H1 (cell line): Measurements from ENCODE around the gene LIPC. TPM values are rescaled to one million over a fixed set of nuclear protein-coding genes. Genes with fewer than 3 reads are reported as not detected.

Experiments
- CTCF ChIA-PET: fragments of 300-600 bp; sonication (Branson Sonifier 250); formaldehyde crosslinking; loops from one replicate; lab custom pipeline; 2021; ENCODE audit not compliant: partially characterized antibody; lab: Charles Lee
- POLR2A ChIA-PET: fragments of 300-600 bp; sonication (Branson Sonifier 250); formaldehyde crosslinking; loops from one replicate; lab custom pipeline; 2021; ENCODE audit warnings: inconsistent platforms; ENCODE audit not compliant: partially characterized antibody; lab: Charles Lee
- DNase-seq, 2 experiments: peaks; one replicate each; pipeline versions ENCODE4 v3.0.0 to v3.0.0-alpha.2; 2010 to 2022; ENCODE audit warnings: low spot score in 2 of 2, low read depth in 1 of 2, mixed read lengths in 1 of 2
- FAIRE-seq: peaks from 2 replicates; lab custom pipeline; 2011; peaks lifted over from hg19 to GRCh38; lab: Jason Lieb, UNC
- H2AFZ ChIP-seq: 2 replicates; pipeline ENCODE4 v1.8.1; 2012; ENCODE audit warnings: low read length, inconsistent platforms
- H2AK5ac ChIP-seq: 2 replicates; pipeline ENCODE4 v1.6.1; 2013; ENCODE audit warnings: low read depth, low read length
- H2BK120ac ChIP-seq: replicated peaks from 2 replicates; pipeline ENCODE3; 2013; ENCODE audit warnings: low read depth, low read length, inconsistent platforms
- H2BK12ac ChIP-seq: 2 replicates; pipeline ENCODE4 v1.6.1; 2013; ENCODE audit warnings: low read depth, low read length
- H2BK15ac ChIP-seq: 2 replicates; pipeline ENCODE4 v1.6.1; 2013; ENCODE audit warnings: low read length
- H2BK20ac ChIP-seq: 2 replicates; pipeline ENCODE4 v1.6.1; 2013; ENCODE audit warnings: low read length
- H2BK5ac ChIP-seq: 2 replicates; pipeline ENCODE4 v1.6.1; 2013; ENCODE audit warnings: low read depth, low read length
- H3K14ac ChIP-seq: 2 replicates; pipeline ENCODE4 v1.6.1; 2013; ENCODE audit warnings: inconsistent platforms; ENCODE audit not compliant: insufficient read length
- H3K18ac ChIP-seq: 2 replicates; pipeline ENCODE4 v1.6.1; 2013; ENCODE audit warnings: low read length; ENCODE audit errors: extremely low read depth
- H3K23ac ChIP-seq: 2 replicates; pipeline ENCODE4 v1.6.1; 2013; ENCODE audit warnings: inconsistent platforms; ENCODE audit not compliant: insufficient read length
- H3K23me2 ChIP-seq: 2 replicates; pipeline ENCODE4 v1.6.1; 2013; ENCODE audit warnings: low read depth, low read length
- H3K27ac ChIP-seq: 2 replicates; pipeline ENCODE4 v1.6.1; 2011; ENCODE audit warnings: low read depth, low read length, inconsistent platforms
- H3K27me3 ChIP-seq, 4 experiments: replicated peaks in 1 of 4; 1 replicate in 1 of 4; 2 replicates in 3 of 4; pipeline versions ENCODE4 v1.6.1 to v1.8.1; 2011 to 2013; ENCODE audit warnings: low read length in 3 of 4, mild to moderate bottlenecking in 3 of 4, inconsistent platforms in 2 of 4, mixed read lengths in 2 of 4, moderate library complexity in 1 of 4; ENCODE audit not compliant: control insufficient read depth in 3 of 4, insufficient read depth in 3 of 4; ENCODE audit errors: extremely low read depth in 1 of 4
- H3K36me3 ChIP-seq, 4 experiments: 2 replicates each; pipeline versions ENCODE4 v1.6.1 to v1.8.1; 2011 to 2013; ENCODE audit warnings: mild to moderate bottlenecking in 4 of 4, low read length in 3 of 4, moderate library complexity in 2 of 4, control low read depth in 1 of 4, inconsistent platforms in 1 of 4; ENCODE audit not compliant: insufficient read depth in 4 of 4, control insufficient read depth in 2 of 4
- H3K4ac ChIP-seq: replicated peaks from 2 replicates; pipeline ENCODE3; 2013; ENCODE audit warnings: low read length, low read depth, mixed read lengths, inconsistent platforms; ENCODE audit not compliant: insufficient read length
- H3K4me1 ChIP-seq, 4 experiments: replicated peaks in 1 of 4; 1 replicate in 1 of 4; 2 replicates in 3 of 4; pipeline versions ENCODE4 v1.6.1 to v1.8.1; 2011 to 2013; ENCODE audit warnings: low read length in 3 of 4, inconsistent platforms in 2 of 4, mixed read lengths in 1 of 4; ENCODE audit not compliant: insufficient read depth in 4 of 4, control insufficient read depth in 3 of 4
- H3K4me2 ChIP-seq, 2 experiments: 2 replicates each; pipeline versions ENCODE4 v1.6.1 to v1.8.1; 2011 to 2013; ENCODE audit warnings: low read depth in 2 of 2, low read length in 2 of 2, control low read depth in 1 of 2, inconsistent platforms in 1 of 2, mild to moderate bottlenecking in 1 of 2; ENCODE audit not compliant: insufficient read depth in 1 of 2
- H3K4me3 ChIP-seq, 4 experiments: fragments of 200-600, 300-600 bp in 1 of 4; sonication (generic), shearing (Covaris generic), sonication (Bioruptor Twin) in 1 of 4; 2 replicates each; pipeline versions ENCODE4 v1.5.1 to v1.8.1; 2011 to 2016; ENCODE audit warnings: low read length in 4 of 4, low read depth in 3 of 4, control low read depth in 2 of 4, inconsistent platforms in 2 of 4, mild to moderate bottlenecking in 2 of 4, mixed read lengths in 1 of 4, moderate library complexity in 1 of 4; ENCODE audit not compliant: insufficient read depth in 2 of 4; ENCODE audit errors: extremely low read depth in 1 of 4
- H3K56ac ChIP-seq: replicated peaks from 2 replicates; pipeline ENCODE3; 2013; ENCODE audit warnings: low read depth, mild to moderate bottlenecking, mixed read lengths, low read length, inconsistent platforms; ENCODE audit not compliant: insufficient read length
- H3K79me1 ChIP-seq: 2 replicates; pipeline ENCODE4 v1.6.1; 2013; ENCODE audit warnings: low read depth, low read length, control low read depth
- H3K79me2 ChIP-seq, 2 experiments: 2 replicates each; pipeline versions ENCODE4 v1.6.1 to v1.8.1; 2012 to 2013; ENCODE audit warnings: low read length in 2 of 2, mild to moderate bottlenecking in 2 of 2, inconsistent platforms in 1 of 2; ENCODE audit not compliant: insufficient read depth in 2 of 2, control insufficient read depth in 1 of 2
- H3K9ac ChIP-seq, 4 experiments: replicated peaks in 1 of 4; 1 replicate in 1 of 4; 2 replicates in 3 of 4; pipeline versions ENCODE4 v1.6.1 to v1.8.1; 2011 to 2013; ENCODE audit warnings: low read depth in 3 of 4, low read length in 3 of 4, control low read depth in 2 of 4, mild to moderate bottlenecking in 2 of 4, moderate library complexity in 2 of 4, inconsistent platforms in 1 of 4; ENCODE audit errors: extremely low read depth in 1 of 4
- H3K9me3 ChIP-seq, 2 experiments: 2 replicates each; pipeline versions ENCODE4 v1.6.1 to v1.8.1; 2012 to 2013; ENCODE audit warnings: mild to moderate bottlenecking in 2 of 2, moderate library complexity in 2 of 2, control low read depth in 1 of 2, inconsistent platforms in 1 of 2, low read depth in 1 of 2, low read length in 1 of 2, mixed read lengths in 1 of 2; ENCODE audit not compliant: insufficient read depth in 2 of 2
- H4K20me1 ChIP-seq, 2 experiments: replicated peaks in 1 of 2; 2 replicates each; pipeline versions ENCODE3 to v1.8.1; 2011 to 2013; ENCODE audit warnings: inconsistent platforms in 2 of 2, low read length in 2 of 2, mild to moderate bottlenecking in 1 of 2; ENCODE audit not compliant: insufficient read depth in 2 of 2, control insufficient read depth in 1 of 2
- H4K5ac ChIP-seq: 2 replicates; pipeline ENCODE4 v1.6.1; 2013; ENCODE audit warnings: low read length, low read depth, mixed read lengths, inconsistent platforms; ENCODE audit not compliant: insufficient read length
- H4K8ac ChIP-seq: 2 replicates; pipeline ENCODE4 v1.8.0; 2013; ENCODE audit warnings: mild to moderate bottlenecking, moderate library complexity, low read length, inconsistent platforms; ENCODE audit not compliant: insufficient read depth; ENCODE audit errors: extremely low read depth
- H4K91ac ChIP-seq: replicated peaks from 2 replicates; pipeline ENCODE3; 2013; ENCODE audit warnings: low read length, mixed read lengths, inconsistent platforms; ENCODE audit not compliant: insufficient read length
- HDAC2 ChIP-seq, 2 experiments: fragments of 300-600 bp in 1 of 2; sonication (generic) in 1 of 2; IDR thresholded peaks; 2 replicates each; pipeline ENCODE4 v1.6.1; 2011 to 2012; ENCODE audit warnings: low read depth in 2 of 2, low read length in 2 of 2, mild to moderate bottlenecking in 2 of 2, moderate library complexity in 2 of 2, borderline replicate concordance in 1 of 2, inconsistent platforms in 1 of 2
- MAX ChIP-seq: IDR thresholded peaks from 2 replicates; pipeline ENCODE4 v1.6.1; 2012; ENCODE audit warnings: inconsistent platforms
- POLR2AphosphoS5 ChIP-seq: IDR thresholded peaks from 2 replicates; pipeline ENCODE4 v1.6.1; 2011; ENCODE audit warnings: low read depth, low read length
- SIX5 ChIP-seq: IDR thresholded peaks from 2 replicates; pipeline ENCODE4 v1.6.1; 2011; ENCODE audit warnings: mild to moderate bottlenecking, low read depth, low read length
- TCF12 ChIP-seq: IDR thresholded peaks from 2 replicates; pipeline ENCODE4 v1.6.1; 2011; ENCODE audit warnings: low read depth, mild to moderate bottlenecking, low read length
- WGBS, 2 experiments: shearing (Covaris generic) in 1 of 2; methylation state at CpG; one replicate each; pipeline versions ENCODE4 v1.1.6 to v1.1.7; 2013 to 2015; ENCODE audit warnings: low lambda C conversion rate in 2 of 2, mixed read lengths in 2 of 2, inconsistent platforms in 1 of 2, low coverage in 1 of 2, missing lambda C conversion rate in 1 of 2; ENCODE audit not compliant: insufficient replicate concordance in 2 of 2, insufficient coverage in 1 of 2, insufficient read length in 1 of 2; ENCODE audit errors: extremely low coverage in 1 of 2, missing lambda C conversion rate in 1 of 2; 5-methylcytosine and 5-hydroxymethylcytosine counted together
- polyA plus RNA-seq, 7 experiments: library from polyadenylated mRNA; depleted of rRNA in 3 of 7; stranded (reverse) in 5 of 7; unstranded in 2 of 7; fragments of >200 nt in 5 of 7; fragments of 200-250 nt in 2 of 7; gene quantifications; 1 replicate in 5 of 7; 2 replicates in 1 of 7; 4 replicates in 1 of 7; pipeline versions ENCODE4 v1.2.1 to v1.2.3, GENCODE V29; 2011 to 2013; ENCODE audit warnings: missing spikeins in 2 of 7, mixed read lengths in 2 of 7
- total RNA-seq: library from RNA; stranded (reverse); fragmentation: NEBNext Ultra II Directional; extraction: Animal tissue kit (Norgen Biotek cat#: 25700); gene quantifications from 2 replicates; pipeline ENCODE4 v1.2.1, GENCODE V29; 2021

LIPC gene
- total and polyA plus RNA-seq, 2 of the 8 experiments (the other 6 are each of a cell fraction or from before 2014, with no cell fraction given), result not detected

DNA sequence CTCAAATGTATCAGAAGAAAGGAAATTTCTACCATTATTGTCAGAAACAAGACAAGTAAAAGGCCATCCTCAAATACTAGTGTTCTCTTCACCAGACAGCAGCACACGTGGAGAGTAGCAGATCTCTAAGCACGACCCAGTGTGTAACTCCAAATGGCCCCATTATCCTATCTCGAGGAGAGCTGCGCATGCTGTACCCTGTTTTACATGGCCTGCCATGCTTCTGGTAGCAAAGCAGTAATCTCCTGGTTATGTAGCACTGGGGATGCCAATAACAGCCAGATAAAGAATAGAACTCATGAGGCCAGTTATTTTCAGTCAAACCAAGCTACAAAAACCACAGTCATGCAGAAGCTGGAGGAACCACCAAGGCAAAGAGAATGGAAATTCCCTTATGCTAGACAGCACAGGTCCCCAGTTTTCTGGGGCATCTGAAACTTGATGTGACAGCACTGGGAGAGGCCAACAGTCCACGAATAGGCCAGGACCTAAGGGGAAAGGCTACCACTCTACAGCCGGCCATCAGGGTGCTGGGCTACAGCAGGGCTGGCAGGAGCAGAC is 73.0 kb downstream of the LIPC start:
- CTCF ChIA-PET, result interaction anchor here (1.5 kb wide), 1 partner anchor 12 kb away, joined by 4 read pairs; no protein-coding TSS in a partner anchor
- no peak overlapping the region for H3K9ac ChIP-seq
- no peak overlapping the region for H3K27ac ChIP-seq
- no peak overlapping the region for H2AFZ ChIP-seq
- H3K9me3 ChIP-seq, result no peaks in the 10 kb centered on the region
- DNase-seq (no peak), FAIRE-seq (no peak)
- no peak overlapping the region for H2AK5ac ChIP-seq
- no peak overlapping the region for H2BK12ac ChIP-seq
- H3K79me2 ChIP-seq, result no peaks in the 10 kb centered on the region
- no peak overlapping the region for H2BK120ac ChIP-seq
- H4K8ac ChIP-seq, result no peak overlapping the region
- H4K5ac ChIP-seq, result no peak overlapping the region
- H4K91ac ChIP-seq, result no peak overlapping the region
- H3K23ac ChIP-seq, result no peak overlapping the region
- no peak overlapping the region for H2BK5ac ChIP-seq
- H3K18ac ChIP-seq, result no peak overlapping the region
- H3K4ac ChIP-seq, result no peak overlapping the region
- H3K56ac ChIP-seq, result no peak overlapping the region
- H3K4me3 ChIP-seq, result no peak overlapping the region
- H3K4me1 ChIP-seq, result no peaks in the 10 kb centered on the region
- H3K14ac ChIP-seq, result no peak overlapping the region
- H2BK15ac ChIP-seq, result no peak overlapping the region
- no peaks in the 10 kb centered on the region for H3K36me3 ChIP-seq
- H4K20me1 ChIP-seq, result no peaks in the 10 kb centered on the region
- 86% methylated on average over 6 of the region's 6 CpGs; no CpG with 5 or more reads in 1 of the 2 experiments for WGBS, 2 experiments
- H3K23me2 ChIP-seq, result no peaks in the 10 kb centered on the region
- POLR2A ChIA-PET, result no interaction called here
- no peak overlapping the region for H3K4me2 ChIP-seq
- no peaks in the 10 kb centered on the region for H3K79me1 ChIP-seq
- no peak overlapping the region for H2BK20ac ChIP-seq
- TF ChIP-seq MAX (no peak), SIX5 (no peak), TCF12 (no peak), HDAC2 (IDR thresholded peaks at IDR 0.05; ENCODE audit: borderline replicate concordance in 1 of 2, low read depth in 2 of 2, low read length in 2 of 2) (no peak), POLR2AphosphoS5 (no peak)
- no peaks in the 10 kb centered on the region for H3K27me3 ChIP-seq
